ENCODE data around the gene NCSTN. TPM values are rescaled to one million over a fixed set of nuclear protein-coding genes. Genes with fewer than 3 reads are reported as not detected.

The NCSTN gene
- total and polyA plus RNA-seq, 2 of the 13 experiments (the other 11 are each of a cell fraction or from before 2014, with no cell fraction given) = 44.2 to 247 TPM

DNA sequence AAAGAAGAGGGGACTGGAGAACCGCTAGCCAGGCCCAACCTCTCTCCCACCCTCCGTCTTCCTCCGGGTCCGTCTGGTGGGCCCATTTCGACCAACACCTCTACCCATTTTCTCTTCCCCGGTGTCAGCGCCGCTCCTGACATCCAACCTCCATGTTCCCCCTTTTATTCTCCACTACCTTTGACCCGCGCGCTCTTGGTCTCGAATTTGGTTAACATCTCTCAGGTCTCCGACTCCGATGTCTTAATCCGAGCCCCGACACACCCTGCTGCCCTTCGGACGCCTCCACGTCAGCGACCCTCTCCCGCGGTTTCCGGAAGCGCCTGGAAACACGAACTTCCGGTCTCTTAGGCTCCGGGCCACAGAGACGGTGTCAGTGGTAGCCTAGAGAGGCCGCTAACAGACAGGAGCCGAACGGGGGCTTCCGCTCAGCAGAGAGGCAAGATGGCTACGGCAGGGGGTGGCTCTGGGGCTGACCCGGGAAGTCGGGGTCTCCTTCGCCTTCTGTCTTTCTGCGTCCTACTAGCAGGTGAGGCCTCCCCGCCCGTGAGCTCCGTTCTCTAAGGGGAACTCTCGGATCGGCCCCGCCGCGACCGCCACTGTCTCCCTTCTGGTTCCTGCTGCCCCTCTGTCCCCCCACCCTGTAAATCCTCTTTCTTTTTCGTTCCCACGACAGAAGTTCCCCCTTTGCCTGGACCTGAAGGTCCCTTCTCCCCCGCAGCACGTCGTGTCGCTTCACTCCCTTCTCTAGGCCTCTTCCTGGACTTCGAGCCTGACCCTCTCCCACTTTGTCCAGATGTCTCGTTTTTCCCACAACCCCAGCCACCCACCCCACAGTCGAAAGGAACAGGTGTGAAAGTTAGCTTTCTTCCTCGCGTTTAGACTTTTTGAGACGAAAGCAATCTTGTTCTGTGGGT is at the start of gene NCSTN, which contains the start of gene COPA (continued):
- TF ChIP-seq ZNF367 (CRISPR knock-in tag; IDR thresholded peaks at IDR 0.05; ENCODE audit: borderline replicate concordance) (no peak), ZNF468 (CRISPR knock-in tag; IDR thresholded peaks at IDR 0.05) (no peak), TAF1 (CRISPR knock-in tag; IDR thresholded peaks at IDR 0.05) (peak; percentile 95), ZFX (CRISPR knock-in tag; IDR thresholded peaks at IDR 0.05; ENCODE audit: low read depth) (peak; percentile 90), SP4 (CRISPR knock-in tag; IDR thresholded peaks at IDR 0.05) (peak; percentile 76), CTCF (CRISPR knock-in tag; IDR thresholded peaks at IDR 0.05) (0 out of 2 replicates have a peak, but pooled peaks have one; percentile 5), PCBP1 (IDR thresholded peaks at IDR 0.05; ENCODE audit: borderline replicate concordance, low read depth, low read length) (0 out of 2 replicates have a peak, but pooled peaks have one; percentile 72), ZNF331 (CRISPR knock-in tag; IDR thresholded peaks at IDR 0.05) (peak; percentile 55; the same call in 1 of the 2 replicates), SIX4 (CRISPR knock-in tag; IDR thresholded peaks at IDR 0.05) (0 out of 2 replicates have a peak, but pooled peaks have one; percentile 13), ZNF557 (CRISPR knock-in tag; IDR thresholded peaks at IDR 0.05) (no peak), ETV5 (CRISPR knock-in tag; IDR thresholded peaks at IDR 0.05; ENCODE audit: borderline replicate concordance) (peak; percentile 90), XRCC5 (optimal IDR thresholded peaks at IDR 0.05; ENCODE audit: low read length) (peak; percentile 87), POLR2G (IDR thresholded peaks at IDR 0.05; ENCODE audit: low read depth, low read length) (peak; percentile 97), NFRKB (IDR thresholded peaks at IDR 0.05) (peak; percentile 58; the same call in 1 of the 2 replicates), ZNF619 (CRISPR knock-in tag; IDR thresholded peaks at IDR 0.05) (peak; percentile 40; the same call in 1 of the 2 replicates), HNF1B (CRISPR knock-in tag; IDR thresholded peaks at IDR 0.05) (peak; percentile 90), MEIS1 (CRISPR knock-in tag; IDR thresholded peaks at IDR 0.05; ENCODE audit: borderline replicate concordance) (0 out of 2 replicates have a peak, but pooled peaks have one; percentile 65)
- TF ChIP-seq, protein P1, sequence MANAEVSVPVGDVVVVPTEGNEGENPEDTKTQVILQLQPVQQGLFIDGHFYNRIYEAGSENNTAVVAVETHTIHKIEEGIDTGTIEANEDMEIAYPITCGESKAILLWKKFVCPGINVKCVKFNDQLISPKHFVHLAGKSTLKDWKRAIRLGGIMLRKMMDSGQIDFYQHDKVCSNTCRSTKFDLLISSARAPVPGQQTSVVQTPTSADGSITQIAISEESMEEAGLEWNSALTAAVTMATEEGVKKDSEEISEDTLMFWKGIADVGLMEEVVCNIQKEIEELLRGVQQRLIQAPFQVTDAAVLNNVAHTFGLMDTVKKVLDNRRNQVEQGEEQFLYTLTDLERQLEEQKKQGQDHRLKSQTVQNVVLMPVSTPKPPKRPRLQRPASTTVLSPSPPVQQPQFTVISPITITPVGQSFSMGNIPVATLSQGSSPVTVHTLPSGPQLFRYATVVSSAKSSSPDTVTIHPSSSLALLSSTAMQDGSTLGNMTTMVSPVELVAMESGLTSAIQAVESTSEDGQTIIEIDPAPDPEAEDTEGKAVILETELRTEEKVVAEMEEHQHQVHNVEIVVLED (CRISPR knock-in tag; IDR thresholded peaks at IDR 0.05; ENCODE audit: borderline replicate concordance) = peak; percentile 69; the same call in 1 of the 2 replicates
- TF ChIP-seq, protein P2, sequence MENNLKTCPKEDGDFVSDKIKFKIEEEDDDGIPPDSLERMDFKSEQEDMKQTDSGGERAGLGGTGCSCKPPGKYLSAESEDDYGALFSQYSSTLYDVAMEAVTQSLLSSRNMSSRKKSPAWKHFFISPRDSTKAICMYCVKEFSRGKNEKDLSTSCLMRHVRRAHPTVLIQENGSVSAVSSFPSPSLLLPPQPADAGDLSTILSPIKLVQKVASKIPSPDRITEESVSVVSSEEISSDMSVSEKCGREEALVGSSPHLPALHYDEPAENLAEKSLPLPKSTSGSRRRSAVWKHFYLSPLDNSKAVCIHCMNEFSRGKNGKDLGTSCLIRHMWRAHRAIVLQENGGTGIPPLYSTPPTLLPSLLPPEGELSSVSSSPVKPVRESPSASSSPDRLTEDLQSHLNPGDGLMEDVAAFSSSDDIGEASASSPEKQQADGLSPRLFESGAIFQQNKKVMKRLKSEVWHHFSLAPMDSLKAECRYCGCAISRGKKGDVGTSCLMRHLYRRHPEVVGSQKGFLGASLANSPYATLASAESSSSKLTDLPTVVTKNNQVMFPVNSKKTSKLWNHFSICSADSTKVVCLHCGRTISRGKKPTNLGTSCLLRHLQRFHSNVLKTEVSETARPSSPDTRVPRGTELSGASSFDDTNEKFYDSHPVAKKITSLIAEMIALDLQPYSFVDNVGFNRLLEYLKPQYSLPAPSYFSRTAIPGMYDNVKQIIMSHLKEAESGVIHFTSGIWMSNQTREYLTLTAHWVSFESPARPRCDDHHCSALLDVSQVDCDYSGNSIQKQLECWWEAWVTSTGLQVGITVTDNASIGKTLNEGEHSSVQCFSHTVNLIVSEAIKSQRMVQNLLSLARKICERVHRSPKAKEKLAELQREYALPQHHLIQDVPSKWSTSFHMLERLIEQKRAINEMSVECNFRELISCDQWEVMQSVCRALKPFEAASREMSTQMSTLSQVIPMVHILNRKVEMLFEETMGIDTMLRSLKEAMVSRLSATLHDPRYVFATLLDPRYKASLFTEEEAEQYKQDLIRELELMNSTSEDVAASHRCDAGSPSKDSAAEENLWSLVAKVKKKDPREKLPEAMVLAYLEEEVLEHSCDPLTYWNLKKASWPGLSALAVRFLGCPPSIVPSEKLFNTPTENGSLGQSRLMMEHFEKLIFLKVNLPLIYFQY (CRISPR knock-in tag; IDR thresholded peaks at IDR 0.05; ENCODE audit: borderline replicate concordance) = peak; percentile 58; the same call in 1 of the 2 replicates

All from HepG2 (cell line).